IPS-18a (cell line): ENCODE results near the gene ATP1B2.

ENCODE experiments used
- H3K27ac ChIP-seq: one replicate; pipeline ENCODE4 v1.5.1; 2013; ENCODE audit warnings: low read length
- H3K27me3 ChIP-seq: one replicate; pipeline ENCODE4 v1.6.1; 2013; ENCODE audit warnings: mild to moderate bottlenecking, low read length; ENCODE audit not compliant: control insufficient read depth, insufficient read depth
- H3K36me3 ChIP-seq: one replicate; pipeline ENCODE4 v1.6.1; 2013; ENCODE audit warnings: low read depth, low read length; ENCODE audit not compliant: control insufficient read depth
- H3K4me1 ChIP-seq: one replicate; pipeline ENCODE4 v1.6.1; 2013; ENCODE audit warnings: low read depth, low read length; ENCODE audit not compliant: control insufficient read depth
- H3K4me3 ChIP-seq: one replicate; pipeline ENCODE4 v1.5.1; 2013; ENCODE audit warnings: low read length
- H3K9ac ChIP-seq: one replicate; pipeline ENCODE4 v1.6.1; 2013; ENCODE audit warnings: mild to moderate bottlenecking, low read length, moderate library complexity
- H3K9me3 ChIP-seq: one replicate; pipeline ENCODE4 v1.6.1; 2013; ENCODE audit warnings: low read depth, low read length; ENCODE audit not compliant: control insufficient read depth

ATP1B2 gene

GRCh38 chr17:7705269-7706255 lies 54.8 kb downstream of the ATP1B2 start:
- Histone ChIP-seq H3K9ac (peak overlapping the region; percentile 45), H3K27me3 (peaks cover 23% of the 10 kb centered on the region), H3K4me1 (peaks cover 24% of the 10 kb centered on the region), H3K4me3 (peak overlapping the region; percentile 62), H3K9me3 (no peaks in the 10 kb centered on the region), H3K36me3 (peaks cover 8% of the 10 kb centered on the region), H3K27ac (no peak overlapping the region)

- no peak overlapping the region for H3K27ac ChIP-seq
- H3K9ac ChIP-seq: no peak overlapping the region
- H3K9me3 ChIP-seq: no peaks in the 10 kb centered on the region
- H3K4me1 ChIP-seq: peaks cover 31% of the 10 kb centered on the region
- H3K36me3 ChIP-seq: peaks cover 3% of the 10 kb centered on the region
- H3K4me3 ChIP-seq: peak overlapping the region; percentile 62
- H3K27me3 ChIP-seq: peaks cover 27% of the 10 kb centered on the region
Measured at GRCh38 chr17:7706631-7707354, 56.1 kb downstream of the ATP1B2 start.
